GM23338 (cell line): ENCODE data around the gene C10orf90.

Source experiments
- CREB1 ChIP-seq: fragments of 250-450 bp; sonication (Bioruptor Pico); IDR thresholded peaks from 2 replicates; pipeline ENCODE4 v1.5.0; 2020; ENCODE audit warnings: low read depth, mild to moderate bottlenecking, moderate library complexity
- CTCF ChIP-seq, 2 experiments: fragments of 200-600 bp in 1 of 2; sonication (generic) in 1 of 2; conservative IDR thresholded peaks; 2 replicates each; pipeline versions ENCODE4 v1.5.1 to v1.6.1; 2016 to 2017; ENCODE audit warnings: antibody characterized with exemption in 2 of 2, low read depth in 2 of 2, mild to moderate bottlenecking in 2 of 2, moderate library complexity in 1 of 2
- EZH2 ChIP-seq: fragments of 200-600 bp; sonication (generic); IDR thresholded peaks from one replicate; pipeline ENCODE4 v1.8.0; 2017; ENCODE audit warnings: antibody characterized with exemption, mild to moderate bottlenecking, low read depth; ENCODE audit not compliant: unreplicated experiment
- JUNB ChIP-seq: IDR thresholded peaks from one replicate; pipeline ENCODE4 v1.6.1; 2016; ENCODE audit warnings: antibody characterized with exemption; ENCODE audit not compliant: unreplicated experiment
- POLR2AphosphoS5 ChIP-seq: IDR thresholded peaks from 2 replicates; pipeline ENCODE4 v1.6.1; 2016; ENCODE audit warnings: antibody characterized with exemption, low read depth
- REST ChIP-seq: IDR thresholded peaks from one replicate; pipeline ENCODE4 v1.6.1; 2018; ENCODE audit warnings: antibody characterized with exemption; ENCODE audit not compliant: unreplicated experiment

GRCh38 chr10:126618466-126618865 is 52.0 kb downstream of the C10orf90 start:
- TF ChIP-seq POLR2AphosphoS5, result no peak
- TF ChIP-seq CTCF (conservative IDR thresholded peaks at IDR 0.05; ENCODE audit: low read depth in 2 of 2), result no peak
- TF ChIP-seq EZH2, result no peak
- TF ChIP-seq CREB1, result no peak
- TF ChIP-seq REST, result no peak
- no peak for TF ChIP-seq JUNB
